ENCODE data around the gene MCHR1. TPM values are rescaled to one million over a fixed set of nuclear protein-coding genes. Genes with fewer than 3 reads are reported as not detected.

Gene MCHR1
- total RNA-seq, 1 experiment from 2014 or later: not detected

DNA sequence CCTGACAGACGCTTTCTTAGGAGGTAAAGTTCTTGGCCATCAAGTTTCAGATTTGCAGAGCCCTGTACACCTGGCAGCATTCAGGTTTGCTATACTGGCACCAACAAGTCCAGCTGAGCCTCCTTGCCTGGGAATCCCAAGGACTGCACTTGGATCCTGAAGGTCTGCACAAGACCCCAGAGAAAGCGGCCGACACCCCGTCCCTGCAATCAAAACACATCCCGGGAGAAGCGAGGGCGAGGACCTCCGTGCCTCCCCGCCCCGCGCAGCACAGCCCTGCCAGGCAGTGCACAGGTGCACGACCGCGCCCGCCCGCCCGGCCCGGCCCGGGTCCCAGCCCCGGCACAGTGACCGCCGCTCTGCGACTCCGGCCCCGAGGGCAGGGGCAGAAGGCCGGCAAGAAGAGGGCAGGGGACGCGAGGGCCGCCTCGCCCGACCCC lies 43.3 kb upstream of the MCHR1 start:
- Histone ChIP-seq H3K36me3 (ENCODE audit: control insufficient read depth, insufficient read depth, low read length) (peaks cover 2% of the 10 kb centered on the region; the same call in 1 of the 2 replicates), H3K4me1 (ENCODE audit: control insufficient read depth, insufficient read depth, low read length) (peaks cover 15% of the 10 kb centered on the region), H3K9me3 (ENCODE audit: control insufficient read depth, insufficient read depth, low read depth, low read length) (no peaks in the 10 kb centered on the region), H3K27me3 (ENCODE audit: control insufficient read depth, insufficient read depth, low read length) (no peaks in the 10 kb centered on the region), H3K4me3 (ENCODE audit: low read depth in 2 of 2, low read length in 2 of 2) (peak overlapping the region; percentile 70 to 90), H3K27ac (ENCODE audit: low read length) (peak overlapping the region; percentile 77)
- BruUV-seq (replicated peaks): no TSS peak
- ChIA-PET CTCF (no interaction called here), POLR2A (no interaction called here)
- intact Hi-C loops (cut with micrococcal nuclease; ENCODE audit: unreplicated experiment): no loop called here
- TF ChIP-seq TCF7L2 (IDR thresholded peaks at IDR 0.05; ENCODE audit: low read depth, low read length) (no peak), SIN3A (IDR thresholded peaks at IDR 0.05; ENCODE audit: borderline replicate concordance, insufficient read depth, low read depth, low read length) (no peak), POLR2AphosphoS5 (IDR thresholded peaks at IDR 0.05; ENCODE audit: low read depth, low read length) (no peak)
- TF ChIP-seq, protein P1, sequence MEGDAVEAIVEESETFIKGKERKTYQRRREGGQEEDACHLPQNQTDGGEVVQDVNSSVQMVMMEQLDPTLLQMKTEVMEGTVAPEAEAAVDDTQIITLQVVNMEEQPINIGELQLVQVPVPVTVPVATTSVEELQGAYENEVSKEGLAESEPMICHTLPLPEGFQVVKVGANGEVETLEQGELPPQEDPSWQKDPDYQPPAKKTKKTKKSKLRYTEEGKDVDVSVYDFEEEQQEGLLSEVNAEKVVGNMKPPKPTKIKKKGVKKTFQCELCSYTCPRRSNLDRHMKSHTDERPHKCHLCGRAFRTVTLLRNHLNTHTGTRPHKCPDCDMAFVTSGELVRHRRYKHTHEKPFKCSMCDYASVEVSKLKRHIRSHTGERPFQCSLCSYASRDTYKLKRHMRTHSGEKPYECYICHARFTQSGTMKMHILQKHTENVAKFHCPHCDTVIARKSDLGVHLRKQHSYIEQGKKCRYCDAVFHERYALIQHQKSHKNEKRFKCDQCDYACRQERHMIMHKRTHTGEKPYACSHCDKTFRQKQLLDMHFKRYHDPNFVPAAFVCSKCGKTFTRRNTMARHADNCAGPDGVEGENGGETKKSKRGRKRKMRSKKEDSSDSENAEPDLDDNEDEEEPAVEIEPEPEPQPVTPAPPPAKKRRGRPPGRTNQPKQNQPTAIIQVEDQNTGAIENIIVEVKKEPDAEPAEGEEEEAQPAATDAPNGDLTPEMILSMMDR (IDR thresholded peaks at IDR 0.05): no peak
- TF ChIP-seq, protein P2, sequence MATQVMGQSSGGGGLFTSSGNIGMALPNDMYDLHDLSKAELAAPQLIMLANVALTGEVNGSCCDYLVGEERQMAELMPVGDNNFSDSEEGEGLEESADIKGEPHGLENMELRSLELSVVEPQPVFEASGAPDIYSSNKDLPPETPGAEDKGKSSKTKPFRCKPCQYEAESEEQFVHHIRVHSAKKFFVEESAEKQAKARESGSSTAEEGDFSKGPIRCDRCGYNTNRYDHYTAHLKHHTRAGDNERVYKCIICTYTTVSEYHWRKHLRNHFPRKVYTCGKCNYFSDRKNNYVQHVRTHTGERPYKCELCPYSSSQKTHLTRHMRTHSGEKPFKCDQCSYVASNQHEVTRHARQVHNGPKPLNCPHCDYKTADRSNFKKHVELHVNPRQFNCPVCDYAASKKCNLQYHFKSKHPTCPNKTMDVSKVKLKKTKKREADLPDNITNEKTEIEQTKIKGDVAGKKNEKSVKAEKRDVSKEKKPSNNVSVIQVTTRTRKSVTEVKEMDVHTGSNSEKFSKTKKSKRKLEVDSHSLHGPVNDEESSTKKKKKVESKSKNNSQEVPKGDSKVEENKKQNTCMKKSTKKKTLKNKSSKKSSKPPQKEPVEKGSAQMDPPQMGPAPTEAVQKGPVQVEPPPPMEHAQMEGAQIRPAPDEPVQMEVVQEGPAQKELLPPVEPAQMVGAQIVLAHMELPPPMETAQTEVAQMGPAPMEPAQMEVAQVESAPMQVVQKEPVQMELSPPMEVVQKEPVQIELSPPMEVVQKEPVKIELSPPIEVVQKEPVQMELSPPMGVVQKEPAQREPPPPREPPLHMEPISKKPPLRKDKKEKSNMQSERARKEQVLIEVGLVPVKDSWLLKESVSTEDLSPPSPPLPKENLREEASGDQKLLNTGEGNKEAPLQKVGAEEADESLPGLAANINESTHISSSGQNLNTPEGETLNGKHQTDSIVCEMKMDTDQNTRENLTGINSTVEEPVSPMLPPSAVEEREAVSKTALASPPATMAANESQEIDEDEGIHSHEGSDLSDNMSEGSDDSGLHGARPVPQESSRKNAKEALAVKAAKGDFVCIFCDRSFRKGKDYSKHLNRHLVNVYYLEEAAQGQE (IDR thresholded peaks at IDR 0.05; ENCODE audit: insufficient read depth in 1 of 2, low read depth in 2 of 2, low read length in 1 of 2): no peak
- ATAC-seq (peak; percentile 16), DNase-seq (ENCODE audit: low read depth, low spot score) (no peak)
- in situ Hi-C loops (cut with HindIII; ENCODE audit: low pct_unique_long_range_greater_than_20kb, low sequenced_read_pairs): loop anchor here (25.0 kb wide), 1 partner anchor 99 kb away; no protein-coding TSS in a partner anchor

GRCh38 chr22:40636380-40637182 lies 42.7 kb upstream of the MCHR1 start, which contains the start of gene MRTFA:
TSS of gene MRTFA (minus strand) at chr22:40636719.
- intact Hi-C loops (cut with micrococcal nuclease; ENCODE audit: unreplicated experiment): no loop called here
- BruUV-seq (replicated peaks): no TSS peak
- DNase-seq (ENCODE audit: low read depth, low spot score): peak; percentile 94
- peaks cover 2% of the 10 kb centered on the region; the same call in 1 of the 2 replicates for H3K36me3 ChIP-seq (ENCODE audit: control insufficient read depth, insufficient read depth, low read length)
- in situ Hi-C loops (cut with HindIII; ENCODE audit: low pct_unique_long_range_greater_than_20kb, low sequenced_read_pairs): loop anchor here (25.0 kb wide), 1 partner anchor 99 kb away; no protein-coding TSS in a partner anchor
- peak within 1 kb of the TSS; percentile 90 for H3K27ac ChIP-seq (ENCODE audit: low read length)
- CTCF ChIA-PET: interaction anchor here (0.6 kb wide), 1 partner anchor 136 kb away, joined by 3 read pairs; no protein-coding TSS in a partner anchor
- peak; percentile 96 for ATAC-seq
- H3K9me3 ChIP-seq (ENCODE audit: control insufficient read depth, insufficient read depth, low read depth, low read length): no peaks in the 10 kb centered on the region
- peak; percentile 95 for TF ChIP-seq TCF7L2 (IDR thresholded peaks at IDR 0.05; ENCODE audit: low read depth, low read length)
- TF ChIP-seq POLR2AphosphoS5 (IDR thresholded peaks at IDR 0.05; ENCODE audit: low read depth, low read length): 0 out of 2 replicates have a peak, but pooled peaks have one; percentile 32
- TF ChIP-seq SIN3A (IDR thresholded peaks at IDR 0.05; ENCODE audit: borderline replicate concordance, insufficient read depth, low read depth, low read length): peak; percentile 67; the same call in 1 of the 2 replicates
- TF ChIP-seq, protein P2 (IDR thresholded peaks at IDR 0.05; ENCODE audit: insufficient read depth in 1 of 2, low read depth in 2 of 2, low read length in 1 of 2): no peak
- TF ChIP-seq, protein P1 (IDR thresholded peaks at IDR 0.05): no peak
- H3K4me1 ChIP-seq (ENCODE audit: control insufficient read depth, insufficient read depth, low read length): peaks cover 9% of the 10 kb centered on the region
- POLR2A ChIA-PET: interaction anchor here (0.6 kb wide), 3 partner anchors 10 to 194 kb away, joined by 3 to 4 read pairs (median 4); no protein-coding TSS in a partner anchor
- H3K4me3 ChIP-seq (ENCODE audit: low read depth in 2 of 2, low read length in 2 of 2): peak within 1 kb of the TSS; percentile 70 to 90
- no peaks in the 10 kb centered on the region for H3K27me3 ChIP-seq (ENCODE audit: control insufficient read depth, insufficient read depth, low read length)

Data from Panc1 (cell line).